Measurements from ENCODE around the gene ZNF610. TPM values are rescaled to one million over a fixed set of nuclear protein-coding genes. Genes with fewer than 3 reads are reported as not detected.

The ZNF610 gene
- total and polyA plus RNA-seq, 2 of the 13 experiments (the other 11 are each of a cell fraction or from before 2014, with no cell fraction given): 0.32 to 0.69 TPM

DNA sequence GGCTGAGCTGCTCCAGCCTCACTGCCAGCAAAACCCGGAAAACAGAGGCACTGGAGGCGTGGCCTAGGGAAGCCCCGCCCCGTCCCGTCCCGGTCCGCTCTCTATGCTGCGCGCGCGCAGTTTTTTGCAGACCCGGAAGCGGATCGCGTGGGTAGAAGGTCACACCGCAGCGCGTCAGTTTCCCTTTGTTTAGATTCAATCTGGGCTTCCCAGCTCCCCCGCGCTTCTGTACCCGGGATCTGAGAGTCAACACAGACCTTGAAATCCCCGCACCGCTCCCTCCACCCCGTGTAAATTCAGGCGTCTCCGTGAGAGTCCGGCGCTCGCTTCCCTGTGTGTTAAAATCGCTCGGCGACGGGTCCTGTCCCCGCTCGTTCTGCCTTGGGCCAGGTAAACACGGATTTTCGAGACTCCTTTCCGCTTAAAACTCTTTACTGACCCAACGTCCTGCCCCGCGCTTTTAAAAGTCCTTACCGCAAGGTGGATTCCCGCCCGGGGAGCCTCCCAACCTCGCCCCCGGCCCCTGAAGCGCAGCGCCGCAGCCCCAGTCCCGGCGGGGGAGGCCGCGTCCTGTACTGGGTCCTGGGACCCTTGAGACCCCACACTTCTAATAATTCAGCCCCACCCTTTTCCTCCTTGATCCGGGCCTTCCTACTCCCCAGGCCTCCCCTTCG, at the start of gene ZNF610 (continued):
- TF ChIP-seq ZNF44 (CRISPR knock-in tag; IDR thresholded peaks at IDR 0.05) (no peak), NBN (conservative IDR thresholded peaks at IDR 0.05) (no peak), CENPT (CRISPR knock-in tag; IDR thresholded peaks at IDR 0.05; ENCODE audit: low read depth) (no peak), NR2F1 (CRISPR knock-in tag; IDR thresholded peaks at IDR 0.05) (no peak), ZMYM3 (CRISPR knock-in tag; IDR thresholded peaks at IDR 0.05) (no peak), ZNF121 (CRISPR knock-in tag; IDR thresholded peaks at IDR 0.05) (no peak), ZNF619 (CRISPR knock-in tag; IDR thresholded peaks at IDR 0.05) (no peak), SRF (IDR thresholded peaks at IDR 0.05; ENCODE audit: low read depth, low read length) (no peak), SMAD9 (CRISPR knock-in tag; IDR thresholded peaks at IDR 0.05) (no peak), CEBPG (CRISPR knock-in tag; IDR thresholded peaks at IDR 0.05) (no peak), ZNF263 (CRISPR knock-in tag; IDR thresholded peaks at IDR 0.05) (no peak), RORA (CRISPR knock-in tag; IDR thresholded peaks at IDR 0.05) (no peak), AGO1 (IDR thresholded peaks at IDR 0.05; ENCODE audit: low read depth, low read length, poor library complexity, severe bottlenecking) (no peak), YEATS4 (CRISPR knock-in tag; IDR thresholded peaks at IDR 0.05; ENCODE audit: borderline replicate concordance) (peak; percentile 25; the same call in 1 of the 2 replicates), ZIK1 (CRISPR knock-in tag; IDR thresholded peaks at IDR 0.05; ENCODE audit: borderline replicate concordance, low read depth) (no peak), FOSL2 (CRISPR knock-in tag; IDR thresholded peaks at IDR 0.05) (no peak), HOXA5 (CRISPR knock-in tag; IDR thresholded peaks at IDR 0.05) (no peak), POLR2AphosphoS5 (IDR thresholded peaks at IDR 0.05; ENCODE audit: low read depth, low read length) (no peak; the same call in 1 of the 2 replicates), ZNF883 (CRISPR knock-in tag; IDR thresholded peaks at IDR 0.05; ENCODE audit: not compliant biosample characterization) (no peak), HNRNPLL (IDR thresholded peaks at IDR 0.05; ENCODE audit: low read depth, low read length, poor library complexity, severe bottlenecking) (no peak)
- TF ChIP-seq, protein P1, sequence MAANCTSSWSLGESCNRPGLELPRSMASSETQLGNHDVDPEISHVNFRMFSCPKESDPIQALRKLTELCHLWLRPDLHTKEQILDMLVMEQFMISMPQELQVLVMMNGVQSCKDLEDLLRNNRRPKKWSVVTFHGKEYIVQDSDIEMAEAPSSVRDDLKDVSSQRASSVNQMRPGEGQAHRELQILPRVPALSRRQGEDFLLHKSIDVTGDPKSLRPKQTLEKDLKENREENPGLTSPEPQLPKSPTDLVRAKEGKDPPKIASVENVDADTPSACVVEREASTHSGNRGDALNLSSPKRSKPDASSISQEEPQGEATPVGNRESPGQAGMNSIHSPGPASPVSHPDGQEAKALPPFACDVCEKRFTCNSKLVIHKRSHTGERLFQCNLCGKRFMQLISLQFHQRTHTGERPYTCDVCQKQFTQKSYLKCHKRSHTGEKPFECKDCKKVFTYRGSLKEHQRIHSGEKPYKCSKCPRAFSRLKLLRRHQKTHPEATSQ (CRISPR knock-in tag; IDR thresholded peaks at IDR 0.05; ENCODE audit: borderline replicate concordance): no peak
- TF ChIP-seq, protein P2, sequence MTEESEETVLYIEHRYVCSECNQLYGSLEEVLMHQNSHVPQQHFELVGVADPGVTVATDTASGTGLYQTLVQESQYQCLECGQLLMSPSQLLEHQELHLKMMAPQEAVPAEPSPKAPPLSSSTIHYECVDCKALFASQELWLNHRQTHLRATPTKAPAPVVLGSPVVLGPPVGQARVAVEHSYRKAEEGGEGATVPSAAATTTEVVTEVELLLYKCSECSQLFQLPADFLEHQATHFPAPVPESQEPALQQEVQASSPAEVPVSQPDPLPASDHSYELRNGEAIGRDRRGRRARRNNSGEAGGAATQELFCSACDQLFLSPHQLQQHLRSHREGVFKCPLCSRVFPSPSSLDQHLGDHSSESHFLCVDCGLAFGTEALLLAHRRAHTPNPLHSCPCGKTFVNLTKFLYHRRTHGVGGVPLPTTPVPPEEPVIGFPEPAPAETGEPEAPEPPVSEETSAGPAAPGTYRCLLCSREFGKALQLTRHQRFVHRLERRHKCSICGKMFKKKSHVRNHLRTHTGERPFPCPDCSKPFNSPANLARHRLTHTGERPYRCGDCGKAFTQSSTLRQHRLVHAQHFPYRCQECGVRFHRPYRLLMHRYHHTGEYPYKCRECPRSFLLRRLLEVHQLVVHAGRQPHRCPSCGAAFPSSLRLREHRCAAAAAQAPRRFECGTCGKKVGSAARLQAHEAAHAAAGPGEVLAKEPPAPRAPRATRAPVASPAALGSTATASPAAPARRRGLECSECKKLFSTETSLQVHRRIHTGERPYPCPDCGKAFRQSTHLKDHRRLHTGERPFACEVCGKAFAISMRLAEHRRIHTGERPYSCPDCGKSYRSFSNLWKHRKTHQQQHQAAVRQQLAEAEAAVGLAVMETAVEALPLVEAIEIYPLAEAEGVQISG (CRISPR knock-in tag; IDR thresholded peaks at IDR 0.05): 0 out of 2 replicates have a peak, but pooled peaks have one; percentile 30
- TF ChIP-seq, protein P3, sequence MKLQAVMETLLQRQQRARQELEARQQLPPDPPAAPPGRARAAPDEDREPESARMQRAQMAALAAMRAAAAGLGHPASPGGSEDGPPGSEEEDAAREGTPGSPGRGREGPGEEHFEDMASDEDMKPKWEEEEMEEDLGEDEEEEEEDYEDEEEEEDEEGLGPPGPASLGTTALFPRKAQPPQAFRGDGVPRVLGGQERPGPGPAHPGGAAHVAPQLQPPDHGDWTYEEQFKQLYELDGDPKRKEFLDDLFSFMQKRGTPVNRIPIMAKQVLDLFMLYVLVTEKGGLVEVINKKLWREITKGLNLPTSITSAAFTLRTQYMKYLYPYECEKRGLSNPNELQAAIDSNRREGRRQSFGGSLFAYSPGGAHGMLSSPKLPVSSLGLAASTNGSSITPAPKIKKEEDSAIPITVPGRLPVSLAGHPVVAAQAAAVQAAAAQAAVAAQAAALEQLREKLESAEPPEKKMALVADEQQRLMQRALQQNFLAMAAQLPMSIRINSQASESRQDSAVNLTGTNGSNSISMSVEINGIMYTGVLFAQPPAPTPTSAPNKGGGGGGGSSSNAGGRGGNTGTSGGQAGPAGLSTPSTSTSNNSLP (IDR thresholded peaks at IDR 0.05; ENCODE audit: low read depth, low read length): no peak
- TF ChIP-seq, protein P4, sequence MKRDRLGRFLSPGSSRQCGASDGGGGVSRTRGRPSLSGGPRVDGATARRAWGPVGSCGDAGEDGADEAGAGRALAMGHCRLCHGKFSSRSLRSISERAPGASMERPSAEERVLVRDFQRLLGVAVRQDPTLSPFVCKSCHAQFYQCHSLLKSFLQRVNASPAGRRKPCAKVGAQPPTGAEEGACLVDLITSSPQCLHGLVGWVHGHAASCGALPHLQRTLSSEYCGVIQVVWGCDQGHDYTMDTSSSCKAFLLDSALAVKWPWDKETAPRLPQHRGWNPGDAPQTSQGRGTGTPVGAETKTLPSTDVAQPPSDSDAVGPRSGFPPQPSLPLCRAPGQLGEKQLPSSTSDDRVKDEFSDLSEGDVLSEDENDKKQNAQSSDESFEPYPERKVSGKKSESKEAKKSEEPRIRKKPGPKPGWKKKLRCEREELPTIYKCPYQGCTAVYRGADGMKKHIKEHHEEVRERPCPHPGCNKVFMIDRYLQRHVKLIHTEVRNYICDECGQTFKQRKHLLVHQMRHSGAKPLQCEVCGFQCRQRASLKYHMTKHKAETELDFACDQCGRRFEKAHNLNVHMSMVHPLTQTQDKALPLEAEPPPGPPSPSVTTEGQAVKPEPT (CRISPR knock-in tag; IDR thresholded peaks at IDR 0.05; ENCODE audit: low read depth): no peak

Measured in HepG2 (cell line).